IMR-90 (cell line): ENCODE results near the gene CLPX. TPM values are rescaled to one million over a fixed set of nuclear protein-coding genes. Genes with fewer than 3 reads are reported as not detected.

ENCODE experiments used
- ATAC-seq: fragments of 200-7000 bp; cut with Tn5 transposase; 2 replicates; pipeline ENCODE4 v1.9.1; 2020; ENCODE audit warnings: low read depth, mild to moderate bottlenecking, moderate library complexity
- BruUV-seq: library from RNA; stranded (reverse); fragments of 400-500 nt; replicated peaks from 2 replicates; lab custom pipeline; 2021; lab: Mats Ljungman, UMichigan
- CTCF ChIA-PET: fragments of 300-600 bp; formaldehyde crosslinking; extraction: SDS; loops from one replicate; lab custom pipeline; 2021; ENCODE audit warnings: antibody characterized with exemption; lab: Yijun Ruan, JAX
- POLR2A ChIA-PET: fragments of 300-600 bp; sonication (Branson Sonifier 250); formaldehyde crosslinking; loops from one replicate; lab custom pipeline; 2022; ENCODE audit warnings: antibody characterized with exemption; ENCODE audit not compliant: unreplicated experiment; lab: Charles Lee
- DNase-seq: peaks from one replicate; pipeline ENCODE4 v3.0.0; 2013
- H2AFZ ChIP-seq: replicated peaks from 2 replicates; pipeline ENCODE3; 2013; ENCODE audit warnings: low read length, mild to moderate bottlenecking; ENCODE audit not compliant: poor library complexity
- H2AK5ac ChIP-seq: 2 replicates; pipeline ENCODE4 v1.6.1; 2013; ENCODE audit warnings: low read depth, low read length, inconsistent platforms
- H2AK9ac ChIP-seq: replicated peaks from 2 replicates; pipeline ENCODE3; 2013; ENCODE audit warnings: mild to moderate bottlenecking, low read depth, low read length, moderate library complexity; ENCODE audit not compliant: poor library complexity
- H2BK120ac ChIP-seq: 2 replicates; pipeline ENCODE4 v1.6.1; 2013; ENCODE audit warnings: low read depth, low read length, inconsistent platforms
- H2BK15ac ChIP-seq: 3 replicates; pipeline ENCODE4 v1.6.1; 2013; ENCODE audit warnings: low read depth, low read length, inconsistent platforms
- H2BK20ac ChIP-seq: 2 replicates; pipeline ENCODE4 v1.6.1; 2013; ENCODE audit warnings: low read depth, mild to moderate bottlenecking, inconsistent platforms, low read length, moderate library complexity
- H2BK5ac ChIP-seq: 2 replicates; pipeline ENCODE4 v1.6.1; 2013; ENCODE audit warnings: mild to moderate bottlenecking, low read depth, low read length, inconsistent platforms; ENCODE audit not compliant: poor library complexity, severe bottlenecking
- H3K14ac ChIP-seq: replicated peaks from 2 replicates; pipeline ENCODE4 v1.6.1; 2013; ENCODE audit warnings: low read depth, low read length, inconsistent platforms
- H3K18ac ChIP-seq: 2 replicates; pipeline ENCODE4 v1.6.1; 2013; ENCODE audit warnings: low read depth, low read length, control low read depth
- H3K23ac ChIP-seq: 2 replicates; pipeline ENCODE4 v1.6.1; 2013; ENCODE audit warnings: low read depth, low read length, inconsistent platforms
- H3K27ac ChIP-seq: 2 replicates; pipeline ENCODE4 v1.5.1; 2013; ENCODE audit warnings: mild to moderate bottlenecking, control low read depth, low read length; ENCODE audit not compliant: insufficient read depth
- H3K27me3 ChIP-seq: 2 replicates; pipeline ENCODE4 v1.6.1; 2013; ENCODE audit warnings: low read length; ENCODE audit not compliant: control insufficient read depth, insufficient read depth
- H3K36me3 ChIP-seq: 2 replicates; pipeline ENCODE4 v1.6.1; 2013; ENCODE audit warnings: low read length, mixed read lengths; ENCODE audit not compliant: control insufficient read depth, insufficient read depth
- H3K4ac ChIP-seq: 2 replicates; pipeline ENCODE4 v1.6.1; 2013; ENCODE audit warnings: low read depth, low read length, inconsistent platforms
- H3K4me1 ChIP-seq: 2 replicates; pipeline ENCODE4 v1.6.1; 2013; ENCODE audit warnings: low read length, mixed read lengths; ENCODE audit not compliant: control insufficient read depth, insufficient read depth
- H3K4me2 ChIP-seq: 2 replicates; pipeline ENCODE4 v1.6.1; 2013; ENCODE audit warnings: low read depth, mild to moderate bottlenecking, control low read depth, low read length, moderate library complexity
- H3K4me3 ChIP-seq: 2 replicates; pipeline ENCODE4 v1.5.1; 2013; ENCODE audit warnings: low read depth, mild to moderate bottlenecking, control low read depth, low read length, moderate library complexity; ENCODE audit not compliant: insufficient read depth
- H3K56ac ChIP-seq: 2 replicates; pipeline ENCODE4 v1.6.1; 2013; ENCODE audit warnings: low read length, inconsistent platforms; ENCODE audit not compliant: insufficient read depth; ENCODE audit errors: extremely low read depth
- H3K79me1 ChIP-seq, 2 experiments: 2 replicates each; pipeline ENCODE4 v1.6.1; 2013; ENCODE audit warnings: low read length in 2 of 2, inconsistent platforms in 1 of 2, low read depth in 1 of 2
- H3K9ac ChIP-seq: 2 replicates; pipeline ENCODE4 v1.6.1; 2013; ENCODE audit warnings: low read depth, low read length, control low read depth
- H3K9me1 ChIP-seq: 2 replicates; pipeline ENCODE4 v1.6.1; 2013; ENCODE audit warnings: low read length, inconsistent platforms; ENCODE audit not compliant: insufficient read depth
- H3K9me3 ChIP-seq: 2 replicates; pipeline ENCODE4 v1.6.1; 2013; ENCODE audit warnings: low read length; ENCODE audit not compliant: control insufficient read depth, insufficient read depth
- H4K20me1 ChIP-seq: 2 replicates; pipeline ENCODE4 v1.6.1; 2013; ENCODE audit warnings: low read length, inconsistent platforms; ENCODE audit not compliant: insufficient read depth
- H4K5ac ChIP-seq: 2 replicates; pipeline ENCODE4 v1.6.1; 2013; ENCODE audit warnings: mild to moderate bottlenecking, low read depth, low read length, control low read depth
- H4K8ac ChIP-seq, 2 experiments: 2 replicates each; pipeline ENCODE4 v1.6.1; 2013; ENCODE audit warnings: low read depth in 2 of 2, low read length in 2 of 2, control low read depth in 1 of 2, inconsistent platforms in 1 of 2
- H4K91ac ChIP-seq: 2 replicates; pipeline ENCODE4 v1.6.1; 2013; ENCODE audit warnings: low read depth, low read length, inconsistent platforms; ENCODE audit not compliant: insufficient read depth
- CEBPB ChIP-seq: IDR thresholded peaks from 2 replicates; pipeline ENCODE4 v1.6.1; 2012; ENCODE audit warnings: low read depth, low read length, improper control_type of control experiment
- MAZ ChIP-seq: IDR thresholded peaks from 2 replicates; pipeline ENCODE4 v1.6.1; 2012; ENCODE audit warnings: low read depth, mild to moderate bottlenecking, low read length, improper control_type of control experiment, moderate library complexity, borderline replicate concordance
- WGBS, 2 experiments: methylation state at CpG; one replicate each; pipeline versions ENCODE4 v1.1.5 to v1.1.7; 2013; ENCODE audit warnings: missing lambda C conversion rate in 2 of 2; ENCODE audit not compliant: insufficient read length in 1 of 2; ENCODE audit errors: extremely low coverage in 2 of 2; 5-methylcytosine and 5-hydroxymethylcytosine counted together
- dilution Hi-C: fragments of 300-500 bp; cut with HindIII; formaldehyde crosslinking; loops from one replicate; pipeline ENCODE4 v1.14.3; 2018; ENCODE audit warnings: low sequenced_read_pairs; ENCODE audit not compliant: unreplicated experiment
- in situ Hi-C: fragments of 300-500 bp; cut with MboI; formaldehyde crosslinking; loops from 3 replicates; pipeline ENCODE4 v1.14.3; 2019; ENCODE audit warnings: low sequenced_read_pairs, inconsistent platforms, mixed read lengths
- intact Hi-C: fragments of 100-400 bp; cut with micrococcal nuclease; formaldehyde crosslinking; loops from 2 replicates; pipeline ENCODE4 v1.10.0; 2022
- polyA plus RNA-seq, 3 experiments: library from polyadenylated mRNA; depleted of rRNA; stranded (reverse); fragments of >200 nt; gene quantifications; 2 replicates each; pipeline ENCODE4 v1.2.3, GENCODE V29; 2012; ENCODE audit warnings: low replicate concordance in 1 of 3
- total RNA-seq: library from RNA; depleted of rRNA; stranded (reverse); fragments of >200 nt; gene quantifications from 2 replicates; pipeline ENCODE4 v1.2.3, GENCODE V29; 2012

Gene CLPX
- total and polyA plus RNA-seq, 2 of the 4 experiments (the other 2 are of a cell fraction), result 25.8 to 26.9 TPM

GRCh38 chr15:65154720-65155119, 30.4 kb downstream of the CLPX start:
- Histone ChIP-seq H3K23ac (no peak overlapping the region), H2AK9ac (no peak overlapping the region), H2BK120ac (no peak overlapping the region), H3K4me3 (no peak overlapping the region), H3K79me1 (peaks cover 3 to 6% of the 10 kb centered on the region in 2 experiments; a peak in 1 of 4 replicates), H4K5ac (no peak overlapping the region), H4K20me1 (no peaks in the 10 kb centered on the region; the same call in 1 of the 2 replicates), H2BK5ac (no peak overlapping the region), H3K4me1 (no peaks in the 10 kb centered on the region), H2AFZ (no peak overlapping the region), H3K14ac (no peak overlapping the region), H3K36me3 (peaks cover 35% of the 10 kb centered on the region), H3K27me3 (no peaks in the 10 kb centered on the region), H4K91ac (no peak overlapping the region), H3K56ac (no peak overlapping the region), H3K9me3 (no peaks in the 10 kb centered on the region), H2BK20ac (no peak overlapping the region), H4K8ac (no peak overlapping the region), H3K4ac (no peak overlapping the region), H3K9me1 (0 out of 2 replicates have a peak, but pooled peaks cover 3% of the 10 kb centered on the region), H3K9ac (no peak overlapping the region), H2AK5ac (no peak overlapping the region), H3K27ac (no peak overlapping the region), H3K4me2 (no peak overlapping the region), H2BK15ac (no peak overlapping the region), H3K18ac (no peak overlapping the region)
- DNase-seq (no peak), ATAC-seq (no peak)
- in situ Hi-C loops, result no loop called here
- 100% methylated on average over 1 of the region's 6 CpGs; no CpG with 5 or more reads in 1 of the 2 experiments for WGBS, 2 experiments
- intact Hi-C loops, result no loop called here
- CTCF ChIA-PET, result no interaction called here
- BruUV-seq, result no TSS peak
- no peak for TF ChIP-seq MAZ
- TF ChIP-seq CEBPB, result peak; percentile 69
- dilution Hi-C loops, result no loop called here
- POLR2A ChIA-PET, result no interaction called here
